Peyer's patch (tissue), 4 donors: ENCODE measurements around the gene NUDCD2. TPM values are rescaled to one million over a fixed set of nuclear protein-coding genes. Genes with fewer than 3 reads are reported as not detected.
A peak's percentile ranks its signal among the peaks of the same experiment; 100 is the strongest.

ENCODE experiments used
- DNase-seq, 3 donors: peaks; one replicate each; pipeline ENCODE4 v3.0.0-alpha.2; 2017 to 2019
- H3K27ac ChIP-seq, 4 donors: fragments of 200-600 bp; sonication (generic); one replicate each; pipeline ENCODE4 v1.5.1; 2016 to 2019
- H3K27me3 ChIP-seq, 2 donors: fragments of 200-600 bp; sonication (generic); one replicate each; pipeline ENCODE4 v1.5.1; 2019
- H3K36me3 ChIP-seq, 3 donors: fragments of 200-600 bp; sonication (generic); one replicate each; pipeline ENCODE4 v1.5.1; 2016 to 2019
- H3K4me1 ChIP-seq, 4 donors: fragments of 200-600 bp; sonication (generic); one replicate each; pipeline ENCODE4 v1.5.1; 2016 to 2019
- H3K4me3 ChIP-seq, 4 donors: fragments of 200-600 bp; sonication (generic); 1 replicate in 3 of 4; 2 replicates in 1 of 4; pipeline ENCODE4 v1.5.1; 2016 to 2019; ENCODE audit warnings: mild to moderate bottlenecking in 1 of 4
- H3K9me3 ChIP-seq, 4 donors: fragments of 200-600 bp; sonication (generic); one replicate each; pipeline ENCODE4 v1.5.1; 2016 to 2019; ENCODE audit warnings: mild to moderate bottlenecking in 1 of 4
- POLR2A ChIP-seq, 2 donors: fragments of 450-650 bp; IDR thresholded peaks; one replicate each; pipeline ENCODE4 v1.5.1; 2017; ENCODE audit warnings: antibody characterized with exemption in 2 of 2, mild to moderate bottlenecking in 2 of 2, moderate library complexity in 2 of 2
- total RNA-seq, 4 donors: library from RNA; depleted of rRNA; stranded (reverse); fragments of >200 nt; gene quantifications; one replicate each; pipeline ENCODE4 v1.1.0, GENCODE V29; 2016
- TF ChIP-seq, protein P1 (sequence below), 6 experiments: fragments of 450-650 bp in 4 of 6; fragments of 200-600 bp in 2 of 6; sonication (generic) in 1 of 6; IDR thresholded peaks; one replicate each; pipeline ENCODE4 v1.5.1; 2017 to 2019; ENCODE audit warnings: antibody characterized with exemption in 6 of 6, mild to moderate bottlenecking in 3 of 6, moderate library complexity in 1 of 6

NUDCD2 gene, protein sequence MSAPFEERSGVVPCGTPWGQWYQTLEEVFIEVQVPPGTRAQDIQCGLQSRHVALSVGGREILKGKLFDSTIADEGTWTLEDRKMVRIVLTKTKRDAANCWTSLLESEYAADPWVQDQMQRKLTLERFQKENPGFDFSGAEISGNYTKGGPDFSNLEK
- total RNA-seq = 1 to 10 TPM; 2.5 to 4.7 (median 3.4) TPM

DNA sequence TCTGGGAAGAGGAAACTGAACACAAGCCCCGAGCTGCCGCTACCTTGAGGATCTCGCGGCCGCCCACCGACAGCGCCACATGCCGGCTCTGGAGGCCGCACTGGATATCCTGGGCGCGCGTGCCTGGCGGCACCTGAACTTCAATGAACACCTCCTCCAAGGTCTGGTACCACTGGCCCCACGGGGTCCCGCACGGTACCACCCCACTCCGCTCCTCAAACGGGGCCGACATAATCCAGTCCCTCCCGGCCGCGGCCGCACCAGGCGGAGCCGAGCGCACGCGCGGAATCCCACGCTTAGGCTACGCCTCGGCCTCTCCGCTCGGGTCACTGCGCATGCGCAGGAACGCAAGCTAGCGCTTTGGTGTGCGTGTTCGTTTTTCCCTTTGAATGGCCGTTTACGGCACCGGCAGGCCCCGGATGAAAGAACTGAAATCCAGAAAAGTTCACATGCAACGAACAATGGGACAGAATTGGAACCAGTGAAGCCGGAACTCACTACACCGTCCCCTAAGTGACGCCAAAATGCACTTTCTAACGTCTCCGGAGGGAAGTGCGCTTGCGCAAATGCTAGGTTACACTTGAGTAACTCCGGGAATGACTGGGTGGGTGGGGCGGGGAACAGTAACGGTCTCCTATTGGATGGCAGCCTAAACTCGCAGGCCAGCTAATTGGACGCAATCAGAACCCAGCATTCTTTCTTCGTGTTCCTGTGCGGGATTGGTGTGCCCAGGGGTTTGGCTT is at the start of gene NUDCD2:
Gene NUDCD2 (minus strand): TSS at position 284 of the 743 bp plus-strand sequence. CDS start 52 bp downstream, at position 232.
- Histone ChIP-seq H3K4me1 (peaks cover 0 to 18% (median 6%) of the 10 kb centered on the region in 4 donors), H3K9me3 (no peaks in the 10 kb centered on the region), H3K36me3 (no peaks in the 10 kb centered on the region), H3K27me3 (no peaks in the 10 kb centered on the region), H3K4me3 (peak within 1 kb of the TSS; percentile 64 to 77 (median 74)), H3K27ac (peak within 1 kb of the TSS; percentile 93 to 97 (median 96))
- TF ChIP-seq, protein P1, sequence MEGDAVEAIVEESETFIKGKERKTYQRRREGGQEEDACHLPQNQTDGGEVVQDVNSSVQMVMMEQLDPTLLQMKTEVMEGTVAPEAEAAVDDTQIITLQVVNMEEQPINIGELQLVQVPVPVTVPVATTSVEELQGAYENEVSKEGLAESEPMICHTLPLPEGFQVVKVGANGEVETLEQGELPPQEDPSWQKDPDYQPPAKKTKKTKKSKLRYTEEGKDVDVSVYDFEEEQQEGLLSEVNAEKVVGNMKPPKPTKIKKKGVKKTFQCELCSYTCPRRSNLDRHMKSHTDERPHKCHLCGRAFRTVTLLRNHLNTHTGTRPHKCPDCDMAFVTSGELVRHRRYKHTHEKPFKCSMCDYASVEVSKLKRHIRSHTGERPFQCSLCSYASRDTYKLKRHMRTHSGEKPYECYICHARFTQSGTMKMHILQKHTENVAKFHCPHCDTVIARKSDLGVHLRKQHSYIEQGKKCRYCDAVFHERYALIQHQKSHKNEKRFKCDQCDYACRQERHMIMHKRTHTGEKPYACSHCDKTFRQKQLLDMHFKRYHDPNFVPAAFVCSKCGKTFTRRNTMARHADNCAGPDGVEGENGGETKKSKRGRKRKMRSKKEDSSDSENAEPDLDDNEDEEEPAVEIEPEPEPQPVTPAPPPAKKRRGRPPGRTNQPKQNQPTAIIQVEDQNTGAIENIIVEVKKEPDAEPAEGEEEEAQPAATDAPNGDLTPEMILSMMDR (IDR thresholded peaks at IDR 0.05) = peak in 4 of 6 experiments; percentile 14 to 29 (median 28)
- peak; percentile 67 to 74 for TF ChIP-seq POLR2A (IDR thresholded peaks at IDR 0.05)
- peak; percentile 93 to 97 (median 97) for DNase-seq

DNA sequence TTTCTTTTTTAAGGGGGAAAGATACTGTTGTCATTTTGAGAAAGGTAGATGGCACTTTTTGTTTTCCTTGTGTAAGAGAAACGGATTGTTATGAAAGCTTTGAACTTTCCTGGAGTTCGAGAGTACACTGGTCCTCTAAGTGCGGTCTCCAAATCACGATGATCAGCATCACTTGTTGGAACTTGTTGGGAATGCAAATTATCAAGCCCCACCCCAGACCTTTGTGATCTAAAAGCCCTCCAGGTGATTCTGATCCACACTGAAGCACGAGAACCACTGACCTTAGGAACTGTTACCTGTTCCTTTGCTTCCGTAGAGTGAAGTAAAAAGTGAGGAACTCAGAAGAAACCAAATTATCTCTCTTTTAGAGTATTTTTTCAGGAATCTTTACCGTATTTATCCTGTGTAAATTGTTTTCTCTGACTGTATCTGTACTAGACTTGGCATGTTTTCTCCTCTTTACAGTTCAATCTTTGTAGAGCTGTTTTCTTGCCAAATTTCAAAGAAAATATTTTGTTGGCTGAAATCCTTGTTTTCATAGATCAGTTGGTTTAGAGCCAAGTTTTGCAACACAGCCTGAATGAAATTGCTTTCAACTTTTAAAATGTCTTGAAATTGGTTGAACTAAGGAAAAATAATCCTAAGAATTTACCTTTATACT is 49.5 kb upstream of the NUDCD2 start:
- no peaks in the 10 kb centered on the region for H3K27me3 ChIP-seq
- DNase-seq = peak in 1 of 3 donors; percentile 76
- H3K4me1 ChIP-seq = peaks cover 0 to 37% (median 12%) of the 10 kb centered on the region in 4 donors
- H3K36me3 ChIP-seq = peaks cover 0 to 28% (median 0%) of the 10 kb centered on the region in 3 donors
- H3K4me3 ChIP-seq = peak overlapping the region in 3 of 4 donors; percentile 6 to 94 (median 31)
- peak in 1 of 2 donors; percentile 49 for TF ChIP-seq POLR2A (IDR thresholded peaks at IDR 0.05)
- TF ChIP-seq, protein P1 (IDR thresholded peaks at IDR 0.05) = no peak
- H3K27ac ChIP-seq = peak overlapping the region in 3 of 4 donors; percentile 78 to 100 (median 97)
- no peaks in the 10 kb centered on the region for H3K9me3 ChIP-seq

DNA sequence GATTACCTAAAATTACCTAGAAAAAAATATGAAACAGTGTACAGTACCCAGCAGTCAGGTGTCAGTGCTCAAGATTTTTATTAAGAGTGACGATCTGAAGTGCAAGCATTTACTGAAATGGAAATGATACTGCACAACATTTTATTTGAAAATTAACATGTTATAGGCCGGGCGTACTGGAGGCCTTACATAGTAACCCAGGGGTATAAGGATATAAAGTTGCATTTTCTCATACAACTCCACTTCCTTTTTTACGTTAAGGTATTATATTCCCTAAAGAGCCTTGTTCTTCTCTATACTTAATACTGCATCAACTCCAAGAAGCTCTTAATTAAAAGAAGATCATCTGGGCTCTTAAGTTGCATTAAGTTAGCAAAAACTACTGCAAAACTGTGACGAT is 48.9 kb upstream of the NUDCD2 start:
- H3K9me3 ChIP-seq = no peaks in the 10 kb centered on the region
- peaks cover 0 to 21% (median 0%) of the 10 kb centered on the region in 3 donors for H3K36me3 ChIP-seq
- H3K27ac ChIP-seq = peak overlapping the region; percentile 78 to 100 (median 98)
- H3K27me3 ChIP-seq = no peaks in the 10 kb centered on the region
- H3K4me3 ChIP-seq = peak overlapping the region in 3 of 4 donors; percentile 6 to 94 (median 31)
- peaks cover 0 to 37% (median 12%) of the 10 kb centered on the region in 4 donors for H3K4me1 ChIP-seq
- no peak for DNase-seq
- no peak for TF ChIP-seq POLR2A (IDR thresholded peaks at IDR 0.05)
- TF ChIP-seq, protein P1 (IDR thresholded peaks at IDR 0.05) = no peak

DNA sequence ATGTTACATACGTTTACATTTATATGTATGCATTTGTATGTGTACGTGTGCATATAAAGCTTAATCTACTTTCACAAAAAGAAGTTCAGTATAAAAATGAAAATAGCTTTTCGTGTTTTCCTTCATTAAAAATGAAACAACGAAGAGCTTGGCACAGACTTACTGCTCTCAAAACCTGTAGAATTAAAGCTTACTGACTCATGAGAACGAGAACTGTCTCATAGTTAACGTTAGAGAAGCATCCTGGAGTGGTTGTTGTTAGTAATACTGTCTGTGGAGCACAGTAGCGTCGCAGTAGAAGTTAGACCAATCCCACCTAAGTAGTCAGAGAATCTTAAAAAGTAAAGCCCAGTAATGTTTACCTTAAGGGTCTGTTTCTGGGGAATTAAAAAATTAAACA is 46.8 kb upstream of the NUDCD2 start:
- H3K27me3 ChIP-seq = no peaks in the 10 kb centered on the region
- no peak for TF ChIP-seq POLR2A (IDR thresholded peaks at IDR 0.05)
- TF ChIP-seq, protein P1 (IDR thresholded peaks at IDR 0.05) = no peak
- H3K4me1 ChIP-seq = peaks cover 0 to 37% (median 12%) of the 10 kb centered on the region in 4 donors
- DNase-seq = no peak
- H3K36me3 ChIP-seq = peaks cover 0 to under 1% (median 0%) of the 10 kb centered on the region in 3 donors
- H3K9me3 ChIP-seq = no peaks in the 10 kb centered on the region
- H3K4me3 ChIP-seq = peak overlapping the region; percentile 58 to 94 (median 78)
- H3K27ac ChIP-seq = peak overlapping the region; percentile 91 to 100 (median 98)

DNA sequence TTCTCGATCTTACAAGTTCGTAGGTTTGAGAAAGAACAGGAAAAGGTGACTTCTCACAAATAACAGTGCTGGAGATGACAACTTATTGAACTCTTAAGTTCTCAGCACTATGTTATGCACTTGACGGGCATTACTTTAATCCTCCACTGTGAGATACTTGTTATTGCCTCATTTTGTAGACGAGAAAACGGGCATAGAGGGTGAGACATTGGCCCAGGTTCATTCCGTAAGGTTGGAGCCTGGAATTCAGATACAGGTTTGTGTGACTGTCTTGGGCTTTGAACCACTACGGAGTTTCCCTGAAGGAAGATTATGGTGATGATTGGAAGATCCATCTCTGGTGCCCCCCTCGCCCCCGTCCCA is 46.2 kb upstream of the NUDCD2 start:
- H3K27ac ChIP-seq = peak overlapping the region; percentile 91 to 100 (median 98)
- no peaks in the 10 kb centered on the region for H3K9me3 ChIP-seq
- peak overlapping the region; percentile 58 to 94 (median 78) for H3K4me3 ChIP-seq
- no peaks in the 10 kb centered on the region for H3K27me3 ChIP-seq
- peaks cover 0 to 36% (median 12%) of the 10 kb centered on the region in 4 donors for H3K4me1 ChIP-seq
- TF ChIP-seq POLR2A (IDR thresholded peaks at IDR 0.05) = no peak
- TF ChIP-seq, protein P1 (IDR thresholded peaks at IDR 0.05) = no peak
- no peaks in the 10 kb centered on the region for H3K36me3 ChIP-seq
- DNase-seq = no peak
